ENCODE measurements around the gene ST6GALNAC4. TPM values are rescaled to one million over a fixed set of nuclear protein-coding genes. Genes with fewer than 3 reads are reported as not detected.

The ST6GALNAC4 gene
- total RNA-seq, 4 donors from 2014 or later: 25.2 to 49.7 (median 31.7) TPM

GRCh38 chr9:127941961-127942215, 25.0 kb upstream of the ST6GALNAC4 start:
- TF ChIP-seq POLR2AphosphoS5 (IDR thresholded peaks at IDR 0.05): no peak
- no peak for TF ChIP-seq CTCF (IDR thresholded peaks at IDR 0.05)
- no peak for TF ChIP-seq POLR2A (IDR thresholded peaks at IDR 0.05)
- TF ChIP-seq EP300 (IDR thresholded peaks at IDR 0.05): no peak
- Histone ChIP-seq H3K9me3 (no peaks in the 10 kb centered on the region), H3K4me1 (peaks cover 0 to 63% (median 17%) of the 10 kb centered on the region in 3 donors), H3K27me3 (no peaks in the 10 kb centered on the region), H3K4me3 (no peak overlapping the region), H3K27ac (peak overlapping the region in 2 of 4 donors; percentile 55 to 58), H3K36me3 (peaks cover 0 to 55% of the 10 kb centered on the region in 2 donors)
- no CpG with 5 or more reads among the region's 3 CpGs for WGBS, 2 donors (ENCODE audit: low coverage in 1 of 2)
- ATAC-seq: no peak

DNA sequence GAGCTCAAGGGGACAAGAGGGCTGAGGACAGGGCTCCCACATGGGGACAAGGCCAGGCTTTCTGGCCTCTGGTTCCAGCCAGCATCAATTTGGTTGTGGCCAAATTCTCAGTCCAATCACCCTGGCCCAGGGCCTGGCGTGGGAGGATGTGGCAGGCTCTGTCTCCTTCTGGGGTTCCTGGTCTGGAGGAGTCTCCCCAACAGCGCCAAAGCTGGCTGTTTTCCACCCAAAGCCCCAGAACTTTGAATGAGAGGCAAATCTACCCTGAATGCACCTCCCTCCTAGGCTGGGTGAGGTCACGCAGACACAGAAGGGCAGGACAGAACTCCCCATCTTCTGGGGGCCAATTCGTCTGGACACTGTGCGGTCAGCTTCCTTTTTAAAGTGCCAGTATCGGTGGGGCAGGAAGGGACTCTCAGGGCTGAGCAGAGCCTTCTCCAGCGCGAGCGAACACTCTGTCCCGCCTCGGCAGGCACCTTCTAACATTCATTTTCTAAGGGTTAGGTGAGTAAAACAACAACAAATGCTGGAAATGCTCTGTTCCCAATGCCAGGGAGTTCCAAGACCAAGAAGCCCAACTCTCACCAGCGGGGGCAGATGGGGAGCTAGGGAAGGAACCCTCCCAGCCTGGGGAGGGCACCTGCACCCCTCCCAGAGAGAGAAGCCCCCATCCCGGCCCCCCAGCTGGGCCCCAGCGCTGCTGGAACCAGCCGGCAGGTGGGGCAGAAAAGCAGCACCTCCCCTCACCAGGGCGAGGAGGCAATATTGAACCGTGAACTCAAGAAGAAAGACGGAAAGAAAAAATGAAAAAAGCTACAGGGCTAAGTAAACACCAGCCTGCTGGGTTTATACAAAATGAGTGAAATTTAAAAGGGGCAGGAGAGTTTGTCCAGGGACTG, 24.5 kb upstream of the ST6GALNAC4 start:
- Histone ChIP-seq H3K4me3 (no peak overlapping the region), H3K4me1 (peaks cover 0 to 63% (median 22%) of the 10 kb centered on the region in 3 donors), H3K9me3 (no peaks in the 10 kb centered on the region), H3K27ac (peak overlapping the region in 2 of 4 donors; percentile 55 to 58), H3K36me3 (peaks cover 0 to 56% of the 10 kb centered on the region in 2 donors), H3K27me3 (no peaks in the 10 kb centered on the region)
- no peak for ATAC-seq
- TF ChIP-seq CTCF (IDR thresholded peaks at IDR 0.05): no peak
- TF ChIP-seq EP300 (IDR thresholded peaks at IDR 0.05): no peak
- TF ChIP-seq POLR2A (IDR thresholded peaks at IDR 0.05): no peak
- no peak for TF ChIP-seq POLR2AphosphoS5 (IDR thresholded peaks at IDR 0.05)
- WGBS, 2 donors (ENCODE audit: low coverage in 1 of 2): 83% methylated on average over 1 of the region's 18 CpGs; no CpG with 5 or more reads in 1 of the 2 donors

DNA sequence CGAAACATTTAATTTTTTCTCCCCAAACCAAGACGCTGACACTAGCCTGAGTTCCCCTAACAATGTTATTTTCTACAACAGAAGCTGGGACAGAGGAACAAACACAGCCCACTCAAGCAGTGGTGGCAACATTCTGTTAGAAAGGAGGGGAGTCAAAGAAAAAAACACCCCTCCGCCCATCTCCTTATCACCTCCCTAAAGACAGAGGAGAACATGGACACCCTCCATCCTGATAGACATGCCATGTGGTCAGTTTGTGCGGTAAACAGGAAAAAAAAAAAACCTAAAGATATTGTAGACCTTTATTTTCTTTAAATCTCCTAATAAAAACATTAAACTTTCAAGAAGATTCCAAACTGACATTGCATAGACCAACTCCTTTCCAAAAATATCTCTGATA, 23.8 kb upstream of the ST6GALNAC4 start:
- Histone ChIP-seq H3K9me3 (no peaks in the 10 kb centered on the region), H3K36me3 (peaks cover 0 to 56% of the 10 kb centered on the region in 2 donors), H3K4me3 (no peak overlapping the region), H3K4me1 (peaks cover 0 to 63% (median 27%) of the 10 kb centered on the region in 3 donors), H3K27ac (peak overlapping the region in 1 of 4 donors; percentile 55), H3K27me3 (no peaks in the 10 kb centered on the region)
- TF ChIP-seq CTCF (IDR thresholded peaks at IDR 0.05): no peak
- no peak for TF ChIP-seq POLR2A (IDR thresholded peaks at IDR 0.05)
- TF ChIP-seq POLR2AphosphoS5 (IDR thresholded peaks at IDR 0.05): no peak
- no peak for TF ChIP-seq EP300 (IDR thresholded peaks at IDR 0.05)
- 60 to 94% methylated on average over 1 to 4 of the region's 4 CpGs for WGBS, 2 donors (ENCODE audit: low coverage in 1 of 2)
- no peak for ATAC-seq

GRCh38 chr9:127938298-127938690, 21.5 kb upstream of the ST6GALNAC4 start:
- ATAC-seq: peak; percentile 16
- no peaks in the 10 kb centered on the region for H3K27me3 ChIP-seq
- TF ChIP-seq POLR2A (IDR thresholded peaks at IDR 0.05) (no peak), CTCF (IDR thresholded peaks at IDR 0.05) (no peak), POLR2AphosphoS5 (IDR thresholded peaks at IDR 0.05) (no peak), EP300 (IDR thresholded peaks at IDR 0.05) (no peak)
- peaks cover 0 to 65% (median 27%) of the 10 kb centered on the region in 3 donors for H3K4me1 ChIP-seq
- peak overlapping the region in 3 of 4 donors; percentile 71 to 76 (median 71) for H3K27ac ChIP-seq
- no peaks in the 10 kb centered on the region for H3K9me3 ChIP-seq
- peak overlapping the region; percentile 82 to 97 for H3K4me3 ChIP-seq
- WGBS, 2 donors (ENCODE audit: low coverage in 1 of 2): 14% methylated on average over 2 of the region's 25 CpGs; no CpG with 5 or more reads in 1 of the 2 donors
- peaks cover 0 to 59% of the 10 kb centered on the region in 2 donors for H3K36me3 ChIP-seq
